A549 (cell line): ENCODE measurements around the gene TMEM190. TPM values are rescaled to one million over a fixed set of nuclear protein-coding genes. Genes with fewer than 3 reads are reported as not detected.

Source experiments
- ATAC-seq, 2 experiments: fragments of 200-7000 bp in 1 of 2; fragments of >200 bp in 1 of 2; cut with Nextera tagmentation in 1 of 2; cut with Tn5 transposase in 1 of 2; 3 replicates each; pipeline versions ENCODE4 v1.8.0 to v1.9.1; 2018 to 2020; ENCODE audit warnings: mild to moderate bottlenecking in 1 of 2, moderate library complexity in 1 of 2
- CTCF ChIA-PET: fragments of 300-600 bp; sonication (Branson Sonifier 250); formaldehyde crosslinking; extraction: SDS; loops from one replicate; lab custom pipeline; 2021; ENCODE audit warnings: antibody characterized with exemption, inconsistent platforms; lab: Yijun Ruan, JAX
- POLR2A ChIA-PET: fragments of 350-600 bp; formaldehyde crosslinking; extraction: SDS; loops from one replicate; lab custom pipeline; 2021; ENCODE audit warnings: antibody characterized with exemption, inconsistent platforms; lab: Yijun Ruan, JAX
- DNase-seq, 2 experiments: peaks; one replicate each; pipeline versions ENCODE4 v3.0.0 to v3.0.0-alpha.2; 2011 to 2016; ENCODE audit warnings: low read depth in 1 of 2, low spot score in 1 of 2
- FAIRE-seq: peaks from 2 replicates; lab custom pipeline; 2011; peaks lifted over from hg19 to GRCh38; lab: Jason Lieb, UNC
- H3K27ac ChIP-seq, 2 experiments: fragments of >200 bp; sonication (Bioruptor Twin); formaldehyde crosslinking; 3 replicates each; pipeline ENCODE4 v1.5.1; 2016 to 2017
- H3K4me1 ChIP-seq: fragments of >200 bp; sonication (Bioruptor Twin); formaldehyde crosslinking; 3 replicates; pipeline ENCODE4 v1.6.1; 2016
- H3K4me2 ChIP-seq: fragments of >200 bp; sonication (Bioruptor Twin); formaldehyde crosslinking; 3 replicates; pipeline ENCODE4 v1.6.1; 2016
- H3K4me3 ChIP-seq: fragments of >200 bp; sonication (Bioruptor Twin); formaldehyde crosslinking; 3 replicates; pipeline ENCODE4 v1.5.1; 2016
- H3K9me3 ChIP-seq: fragments of >200 bp; sonication (Bioruptor Twin); formaldehyde crosslinking; 3 replicates; pipeline ENCODE4 v1.6.1; 2016
- BHLHE40 ChIP-seq: IDR thresholded peaks from 2 replicates; pipeline ENCODE4 v1.6.1; 2012; ENCODE audit warnings: low read depth, low read length, inconsistent platforms
- CHD4 ChIP-seq: fragments of 200-600 bp; sonication (generic); IDR thresholded peaks from 2 replicates; pipeline ENCODE4 v1.6.1; 2016; ENCODE audit warnings: antibody characterized with exemption, mild to moderate bottlenecking, borderline replicate concordance
- EP300 ChIP-seq, 2 experiments: fragments of >200 bp; sonication (Bioruptor Twin); formaldehyde crosslinking; IDR thresholded peaks; 2 replicates in 1 of 2; 3 replicates in 1 of 2; pipeline ENCODE4 v1.6.1; 2016 to 2017
- HOXB5 ChIP-seq: fragments of 250-450 bp; sonication (Bioruptor Pico); IDR thresholded peaks from 2 replicates; pipeline ENCODE4 v1.5.0; 2020; ENCODE audit warnings: mild to moderate bottlenecking, moderate library complexity
- KDM1A ChIP-seq: fragments of 200-600 bp; sonication (generic); IDR thresholded peaks from 2 replicates; pipeline ENCODE4 v1.6.1; 2016; ENCODE audit warnings: low read depth, mild to moderate bottlenecking
- KDM5A ChIP-seq: fragments of 200-600 bp; sonication (generic); IDR thresholded peaks from 2 replicates; pipeline ENCODE4 v1.6.1; 2016; ENCODE audit warnings: antibody characterized with exemption, mild to moderate bottlenecking
- MAFK ChIP-seq: fragments of 450-650 bp; IDR thresholded peaks from 2 replicates; pipeline ENCODE4 v1.6.1; 2014; ENCODE audit not compliant: partially characterized antibody
- PHF8 ChIP-seq: fragments of 200-600 bp; sonication (generic); IDR thresholded peaks from 2 replicates; pipeline ENCODE4 v1.6.1; 2016; ENCODE audit warnings: low read depth, mild to moderate bottlenecking, antibody characterized with exemption, moderate library complexity, borderline replicate concordance
- RAD21 ChIP-seq, 2 experiments: fragments of >200 bp in 1 of 2; sonication (Bioruptor Twin) in 1 of 2; formaldehyde crosslinking in 1 of 2; IDR thresholded peaks in 1 of 2; conservative IDR thresholded peaks in 1 of 2; 2 replicates in 1 of 2; 3 replicates in 1 of 2; pipeline ENCODE4 v1.6.1; 2012 to 2018; ENCODE audit warnings: inconsistent platforms in 1 of 2
- RCOR1 ChIP-seq: fragments of 150-350 bp; IDR thresholded peaks from 2 replicates; pipeline ENCODE4 v1.6.1; 2014; ENCODE audit warnings: antibody characterized with exemption, low read length, low read depth
- TFCP2L1 ChIP-seq: fragments of 250-450 bp; sonication (Bioruptor Pico); IDR thresholded peaks from 2 replicates; pipeline ENCODE4 v1.5.0; 2021; ENCODE audit warnings: mild to moderate bottlenecking
- ZSCAN20 ChIP-seq: fragments of 250-450 bp; sonication (Bioruptor Pico); IDR thresholded peaks from 2 replicates; pipeline ENCODE4 v1.8.0; 2022; ENCODE audit warnings: mild to moderate bottlenecking, moderate library complexity
- WGBS: methylation state at CpG from one replicate; pipeline ENCODE4 v1.1.6; 2017; ENCODE audit errors: missing lambda C conversion rate; 5-methylcytosine and 5-hydroxymethylcytosine counted together
- polyA plus RNA-seq, 4 experiments: library from polyadenylated mRNA; depleted of rRNA in 3 of 4; stranded (reverse); fragments of >200 nt; fragmentation: RNase III in 1 of 4; extraction: RNeasy Plus Mini Kit Qiagen cat#74134 plus additional on column Dnase treatment in 1 of 4; gene quantifications; 2 replicates in 3 of 4; 3 replicates in 1 of 4; pipeline ENCODE4 v1.2.3, GENCODE V29; 2011 to 2017

TMEM190 gene
- polyA plus RNA-seq, 2 of the 4 experiments (the other 2 are of a cell fraction) = 0.58 to 1.7 TPM

DNA sequence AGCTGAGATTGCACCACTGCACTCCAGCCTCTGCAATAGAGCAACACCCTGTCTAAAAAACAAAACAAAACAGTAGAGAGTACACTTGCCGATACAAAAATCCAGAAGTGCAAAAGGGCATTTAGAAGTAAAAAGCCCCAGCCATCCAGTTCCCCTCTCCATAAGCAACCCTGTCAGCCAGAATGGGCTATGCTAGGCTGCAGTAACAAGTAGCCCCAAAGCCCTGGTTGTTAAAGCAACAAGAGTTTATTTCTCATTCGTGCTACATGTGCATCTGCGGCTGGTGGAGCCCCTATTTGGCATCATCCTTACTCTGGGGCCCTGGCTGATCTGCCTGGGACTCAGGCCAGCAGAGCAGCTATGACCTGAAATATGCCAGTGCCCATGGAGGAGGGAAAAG lies 47.9 kb downstream of the TMEM190 start:
- ATAC-seq = no peak; a peak in 1 of 6 replicates
- no peak for TF ChIP-seq KDM1A
- TF ChIP-seq PHF8 = no peak
- no peak for TF ChIP-seq EP300 (IDR thresholded peaks at IDR 0.05)
- no peak for TF ChIP-seq ZSCAN20 (CRISPR knock-in tag)
- no peak for TF ChIP-seq KDM5A
- no peak for TF ChIP-seq RCOR1
- Histone ChIP-seq H3K27ac (no peak overlapping the region), H3K4me3 (no peak overlapping the region), H3K4me1 (no peaks in the 10 kb centered on the region), H3K9me3 (no peaks in the 10 kb centered on the region), H3K4me2 (no peak overlapping the region)
- ChIA-PET POLR2A (interaction anchor here (1.0 kb wide), 1 partner anchor 17 kb away, joined by 4 read pairs; the partner anchor contains the start of gene UBE2S), CTCF (interaction anchor here (0.9 to 2.6 kb wide), 8 partner anchors 8 to 283 kb away, joined by 3 to 8 read pairs (median 3); partner anchors contain the start of gene DNAAF3)
- WGBS = 53% methylated on average over 3 of the region's 3 CpGs
- DNase-seq = no peak
- no peak for FAIRE-seq

DNA sequence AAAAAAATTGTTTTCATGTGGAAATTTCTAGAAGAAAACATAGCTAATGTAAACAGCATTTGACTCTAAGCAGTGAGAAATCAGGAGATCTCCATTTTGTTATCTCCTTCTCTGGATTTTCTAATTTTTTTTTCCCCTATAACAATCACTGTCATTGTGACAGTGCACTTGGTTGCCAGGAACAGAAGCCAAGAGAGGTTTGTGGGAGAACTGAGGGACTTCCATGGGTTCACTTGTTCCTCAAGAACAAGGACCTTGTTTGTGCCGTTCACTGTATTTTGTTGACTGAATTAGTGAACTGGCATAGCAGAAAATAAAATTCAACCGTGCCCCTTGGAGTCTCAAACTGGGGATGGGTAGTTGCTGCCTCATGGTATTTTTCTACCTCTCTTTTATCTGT lies 49.4 kb downstream of the TMEM190 start:
- no peak for FAIRE-seq
- POLR2A ChIA-PET = interaction anchor here (0.7 kb wide), 1 partner anchor 125 kb away, joined by 3 read pairs; no protein-coding TSS in a partner anchor
- Histone ChIP-seq H3K9me3 (peaks cover 3% of the 10 kb centered on the region; the same call in 1 of the 3 replicates), H3K4me2 (no peak overlapping the region), H3K4me1 (no peaks in the 10 kb centered on the region), H3K4me3 (no peak overlapping the region), H3K27ac (no peak overlapping the region)
- no peak for ATAC-seq
- CTCF ChIA-PET = interaction anchor here (1.1 to 5.0 kb wide), 4 partner anchors 8 to 285 kb away, joined by 3 to 44 read pairs (median 4); no protein-coding TSS in a partner anchor
- no peak for TF ChIP-seq EP300 (IDR thresholded peaks at IDR 0.05)
- TF ChIP-seq RAD21 (conservative IDR thresholded peaks at IDR 0.05 in 1 of 2, IDR thresholded peaks at IDR 0.05 in 1 of 2) = no peak
- no peak for TF ChIP-seq HOXB5 (CRISPR knock-in tag)
- no peak for TF ChIP-seq CHD4
- TF ChIP-seq MAFK = no peak
- TF ChIP-seq BHLHE40 = no peak
- no peak for TF ChIP-seq TFCP2L1 (CRISPR knock-in tag)
- TF ChIP-seq PHF8 = no peak
- no peak for TF ChIP-seq ZSCAN20 (CRISPR knock-in tag)
- DNase-seq = no peak
- 8% methylated on average over 2 of the region's 2 CpGs for WGBS

Other genes starting within 250 kb of the TMEM190 start
- gene TNNT1, start 227.6 kb upstream of the TMEM190 start, polyA plus RNA-seq (2011; rRNA removed) = 73.0 and 140 TPM in 2 replicates
- gene TNNT1, start 227.6 kb upstream of the TMEM190 start, polyA plus RNA-seq (2017; fragmentation: RNase III; extraction: RNeasy Plus Mini Kit Qiagen cat#74134 plus additional on column Dnase treatment) = 118 to 155 TPM (median 155 TPM) in 3 replicates
- 4.0 and 7.8 TPM in 2 replicates for gene TNNI3, start 219.1 kb upstream of the TMEM190 start, polyA plus RNA-seq (2011; rRNA removed)
- gene TNNI3, start 219.1 kb upstream of the TMEM190 start, polyA plus RNA-seq (2017; fragmentation: RNase III; extraction: RNeasy Plus Mini Kit Qiagen cat#74134 plus additional on column Dnase treatment) = 6.2 to 7.2 TPM (median 6.5 TPM) in 3 replicates
- gene DNAAF3, start 210.2 kb upstream of the TMEM190 start, polyA plus RNA-seq (2011; rRNA removed) = 3.1 and 4.0 TPM in 2 replicates
- gene DNAAF3, start 210.2 kb upstream of the TMEM190 start, polyA plus RNA-seq (2017; fragmentation: RNase III; extraction: RNeasy Plus Mini Kit Qiagen cat#74134 plus additional on column Dnase treatment) = 3.7 to 5.4 TPM (median 5.3 TPM) in 3 replicates
- 0.23 and 0.69 TPM in 2 replicates for gene SYT5, start 196.5 kb upstream of the TMEM190 start, polyA plus RNA-seq (2011; rRNA removed)
- 0.43 to 0.65 TPM (median 0.63 TPM) in 3 replicates for gene SYT5, start 196.5 kb upstream of the TMEM190 start, polyA plus RNA-seq (2017; fragmentation: RNase III; extraction: RNeasy Plus Mini Kit Qiagen cat#74134 plus additional on column Dnase treatment)
- gene PTPRH, start 167.3 kb upstream of the TMEM190 start, polyA plus RNA-seq (2011; rRNA removed) = 4.2 and 5.4 TPM in 2 replicates
- 1.5 to 1.8 TPM (median 1.6 TPM) in 3 replicates for gene PTPRH, start 167.3 kb upstream of the TMEM190 start, polyA plus RNA-seq (2017; fragmentation: RNase III; extraction: RNeasy Plus Mini Kit Qiagen cat#74134 plus additional on column Dnase treatment)
- gene TMEM86B, start 148.1 kb upstream of the TMEM190 start, polyA plus RNA-seq (2011; rRNA removed) = 1.6 TPM in 2 replicates
- gene TMEM86B, start 148.1 kb upstream of the TMEM190 start, polyA plus RNA-seq (2017; fragmentation: RNase III; extraction: RNeasy Plus Mini Kit Qiagen cat#74134 plus additional on column Dnase treatment) = 2.8 to 3.4 TPM (median 3.2 TPM) in 3 replicates
- gene PPP6R1, start 117.8 kb upstream of the TMEM190 start, polyA plus RNA-seq (2011; rRNA removed) = 42.9 and 44.6 TPM in 2 replicates
- 72.9 to 78.0 TPM (median 76.2 TPM) in 3 replicates for gene PPP6R1, start 117.8 kb upstream of the TMEM190 start, polyA plus RNA-seq (2017; fragmentation: RNase III; extraction: RNeasy Plus Mini Kit Qiagen cat#74134 plus additional on column Dnase treatment)
- 52.1 and 55.3 TPM in 2 replicates for gene HSPBP1, start 96.7 kb upstream of the TMEM190 start, polyA plus RNA-seq (2011; rRNA removed)
- 121 to 127 TPM (median 123 TPM) in 3 replicates for gene HSPBP1, start 96.7 kb upstream of the TMEM190 start, polyA plus RNA-seq (2017; fragmentation: RNase III; extraction: RNeasy Plus Mini Kit Qiagen cat#74134 plus additional on column Dnase treatment)
- 5.5 and 6.6 TPM in 2 replicates for gene BRSK1, start 92.8 kb upstream of the TMEM190 start, polyA plus RNA-seq (2011; rRNA removed)
- gene BRSK1, start 92.8 kb upstream of the TMEM190 start, polyA plus RNA-seq (2017; fragmentation: RNase III; extraction: RNeasy Plus Mini Kit Qiagen cat#74134 plus additional on column Dnase treatment) = 5.0 to 6.1 TPM (median 5.4 TPM) in 3 replicates
- gene TMEM150B, start 51.5 kb upstream of the TMEM190 start, polyA plus RNA-seq (2011; rRNA removed) = 0.39 and 0.52 TPM in 2 replicates
- 0.26 to 0.45 TPM (median 0.26 TPM) in 3 replicates for gene TMEM150B, start 51.5 kb upstream of the TMEM190 start, polyA plus RNA-seq (2017; fragmentation: RNase III; extraction: RNeasy Plus Mini Kit Qiagen cat#74134 plus additional on column Dnase treatment)
- 6.6 and 9.5 TPM in 2 replicates for gene KMT5C, start 37.0 kb upstream of the TMEM190 start, polyA plus RNA-seq (2011; rRNA removed)
- gene KMT5C, start 37.0 kb upstream of the TMEM190 start, polyA plus RNA-seq (2017; fragmentation: RNase III; extraction: RNeasy Plus Mini Kit Qiagen cat#74134 plus additional on column Dnase treatment) = 11.8 to 17.2 TPM (median 15.2 TPM) in 3 replicates
- gene COX6B2, start 22.1 kb upstream of the TMEM190 start, polyA plus RNA-seq (2011; rRNA removed) = 0.78 and 0.82 TPM in 2 replicates
- gene COX6B2, start 22.1 kb upstream of the TMEM190 start, polyA plus RNA-seq (2017; fragmentation: RNase III; extraction: RNeasy Plus Mini Kit Qiagen cat#74134 plus additional on column Dnase treatment) = 3.1 to 6.4 TPM (median 3.9 TPM) in 3 replicates
- not detected in 2 replicates for gene GARIN5B, start 13.6 kb upstream of the TMEM190 start, polyA plus RNA-seq (2011; rRNA removed)
- gene GARIN5B, start 13.6 kb upstream of the TMEM190 start, polyA plus RNA-seq (2017; fragmentation: RNase III; extraction: RNeasy Plus Mini Kit Qiagen cat#74134 plus additional on column Dnase treatment) = 0.05 TPM in 3 replicates
- 42.1 and 52.4 TPM in 2 replicates for gene IL11, start 6.4 kb upstream of the TMEM190 start, polyA plus RNA-seq (2011; rRNA removed)
- 91.7 to 115 TPM (median 100.0 TPM) in 3 replicates for gene IL11, start 6.4 kb upstream of the TMEM190 start, polyA plus RNA-seq (2017; fragmentation: RNase III; extraction: RNeasy Plus Mini Kit Qiagen cat#74134 plus additional on column Dnase treatment)
- 0.37 and 0.70 TPM in 2 replicates for gene TMEM238, start 7.5 kb downstream of the TMEM190 start, polyA plus RNA-seq (2011; rRNA removed)
- 2.5 to 3.6 TPM (median 2.7 TPM) in 3 replicates for gene TMEM238, start 7.5 kb downstream of the TMEM190 start, polyA plus RNA-seq (2017; fragmentation: RNase III; extraction: RNeasy Plus Mini Kit Qiagen cat#74134 plus additional on column Dnase treatment)
- gene RPL28, start 9.1 kb downstream of the TMEM190 start, polyA plus RNA-seq (2011; rRNA removed) = 329 and 351 TPM in 2 replicates
- gene RPL28, start 9.1 kb downstream of the TMEM190 start, polyA plus RNA-seq (2017; fragmentation: RNase III; extraction: RNeasy Plus Mini Kit Qiagen cat#74134 plus additional on column Dnase treatment) = 2,012 to 2,083 TPM (median 2,037 TPM) in 3 replicates
- 139 and 153 TPM in 2 replicates for gene UBE2S, start 31.0 kb downstream of the TMEM190 start, polyA plus RNA-seq (2011; rRNA removed)
- gene UBE2S, start 31.0 kb downstream of the TMEM190 start, polyA plus RNA-seq (2017; fragmentation: RNase III; extraction: RNeasy Plus Mini Kit Qiagen cat#74134 plus additional on column Dnase treatment) = 267 to 300 TPM (median 295 TPM) in 3 replicates
- gene SHISA7, start 66.5 kb downstream of the TMEM190 start, polyA plus RNA-seq (2011; rRNA removed) = 0.03 TPM in 1 of 2 replicates, not detected in the other
- 0.01 TPM in 1 of 3 replicates, not detected in the others for gene SHISA7, start 66.5 kb downstream of the TMEM190 start, polyA plus RNA-seq (2017; fragmentation: RNase III; extraction: RNeasy Plus Mini Kit Qiagen cat#74134 plus additional on column Dnase treatment)
- 45.3 and 51.5 TPM in 2 replicates for gene ISOC2, start 84.8 kb downstream of the TMEM190 start, polyA plus RNA-seq (2011; rRNA removed)
- gene ISOC2, start 84.8 kb downstream of the TMEM190 start, polyA plus RNA-seq (2017; fragmentation: RNase III; extraction: RNeasy Plus Mini Kit Qiagen cat#74134 plus additional on column Dnase treatment) = 52.7 to 57.8 TPM (median 54.1 TPM) in 3 replicates
- not detected in 2 replicates for gene C19orf85, start 87.9 kb downstream of the TMEM190 start, polyA plus RNA-seq (2011; rRNA removed)
- not detected in 3 replicates for gene C19orf85, start 87.9 kb downstream of the TMEM190 start, polyA plus RNA-seq (2017; fragmentation: RNase III; extraction: RNeasy Plus Mini Kit Qiagen cat#74134 plus additional on column Dnase treatment)
- 0.32 and 0.48 TPM in 2 replicates for gene ZNF628, start 99.8 kb downstream of the TMEM190 start, polyA plus RNA-seq (2011; rRNA removed)
- 4.7 to 5.9 TPM (median 5.7 TPM) in 3 replicates for gene ZNF628, start 99.8 kb downstream of the TMEM190 start, polyA plus RNA-seq (2017; fragmentation: RNase III; extraction: RNeasy Plus Mini Kit Qiagen cat#74134 plus additional on column Dnase treatment)
- gene NAT14, start 108.4 kb downstream of the TMEM190 start, polyA plus RNA-seq (2011; rRNA removed) = 16.8 and 21.0 TPM in 2 replicates
- gene NAT14, start 108.4 kb downstream of the TMEM190 start, polyA plus RNA-seq (2017; fragmentation: RNase III; extraction: RNeasy Plus Mini Kit Qiagen cat#74134 plus additional on column Dnase treatment) = 46.5 to 57.4 TPM (median 50.3 TPM) in 3 replicates
- 0.19 and 0.22 TPM in 2 replicates for gene SSC5D, start 111.6 kb downstream of the TMEM190 start, polyA plus RNA-seq (2011; rRNA removed)
- gene SSC5D, start 111.6 kb downstream of the TMEM190 start, polyA plus RNA-seq (2017; fragmentation: RNase III; extraction: RNeasy Plus Mini Kit Qiagen cat#74134 plus additional on column Dnase treatment) = 0.96 to 2.0 TPM (median 1.5 TPM) in 3 replicates
- 0.65 and 0.89 TPM in 2 replicates for gene SBK2, start 160.3 kb downstream of the TMEM190 start, polyA plus RNA-seq (2011; rRNA removed)
- 1.1 to 1.6 TPM (median 1.2 TPM) in 3 replicates for gene SBK2, start 160.3 kb downstream of the TMEM190 start, polyA plus RNA-seq (2017; fragmentation: RNase III; extraction: RNeasy Plus Mini Kit Qiagen cat#74134 plus additional on column Dnase treatment)
- gene SBK3, start 168.7 kb downstream of the TMEM190 start, polyA plus RNA-seq (2011; rRNA removed) = 0.89 and 1.1 TPM in 2 replicates
- 0.92 to 1.2 TPM (median 1.1 TPM) in 3 replicates for gene SBK3, start 168.7 kb downstream of the TMEM190 start, polyA plus RNA-seq (2017; fragmentation: RNase III; extraction: RNeasy Plus Mini Kit Qiagen cat#74134 plus additional on column Dnase treatment)
- gene ZNF579, start 204.0 kb downstream of the TMEM190 start, polyA plus RNA-seq (2011; rRNA removed) = 4.2 and 6.5 TPM in 2 replicates
- gene ZNF579, start 204.0 kb downstream of the TMEM190 start, polyA plus RNA-seq (2017; fragmentation: RNase III; extraction: RNeasy Plus Mini Kit Qiagen cat#74134 plus additional on column Dnase treatment) = 16.2 to 17.0 TPM (median 16.2 TPM) in 3 replicates
- 10.3 and 10.4 TPM in 2 replicates for gene FIZ1, start 222.7 kb downstream of the TMEM190 start, polyA plus RNA-seq (2011; rRNA removed)
- gene FIZ1, start 222.7 kb downstream of the TMEM190 start, polyA plus RNA-seq (2017; fragmentation: RNase III; extraction: RNeasy Plus Mini Kit Qiagen cat#74134 plus additional on column Dnase treatment) = 15.7 to 18.0 TPM (median 16.9 TPM) in 3 replicates
- 5.0 and 6.4 TPM in 2 replicates for gene ZNF524, start 223.5 kb downstream of the TMEM190 start, polyA plus RNA-seq (2011; rRNA removed)
- 9.3 to 9.7 TPM (median 9.7 TPM) in 3 replicates for gene ZNF524, start 223.5 kb downstream of the TMEM190 start, polyA plus RNA-seq (2017; fragmentation: RNase III; extraction: RNeasy Plus Mini Kit Qiagen cat#74134 plus additional on column Dnase treatment)
- 2.1 and 2.2 TPM in 2 replicates for gene ZNF865, start 228.8 kb downstream of the TMEM190 start, polyA plus RNA-seq (2011; rRNA removed)
- 7.1 to 7.9 TPM (median 7.8 TPM) in 3 replicates for gene ZNF865, start 228.8 kb downstream of the TMEM190 start, polyA plus RNA-seq (2017; fragmentation: RNase III; extraction: RNeasy Plus Mini Kit Qiagen cat#74134 plus additional on column Dnase treatment)
- 3.5 and 4.1 TPM in 2 replicates for gene ZNF784, start 247.7 kb downstream of the TMEM190 start, polyA plus RNA-seq (2011; rRNA removed)
- 6.0 to 7.1 TPM (median 6.6 TPM) in 3 replicates for gene ZNF784, start 247.7 kb downstream of the TMEM190 start, polyA plus RNA-seq (2017; fragmentation: RNase III; extraction: RNeasy Plus Mini Kit Qiagen cat#74134 plus additional on column Dnase treatment)